HG03175 (cell line): ENCODE measurements around the gene PRSS35.
"Not testable (repeated sequence)": the region's sequence is repeated elsewhere in the genome, so short reads cannot be mapped to it uniquely, and the experiment has no call there.

ENCODE experiments used
- ATAC-seq: cut with Tn5 transposase; IDR thresholded peaks from one replicate; pipeline ENCODE4 v1.9.1; 2021; ENCODE audit warnings: mild to moderate bottlenecking, moderate library complexity; ENCODE audit not compliant: unreplicated experiment

PRSS35 gene, protein sequence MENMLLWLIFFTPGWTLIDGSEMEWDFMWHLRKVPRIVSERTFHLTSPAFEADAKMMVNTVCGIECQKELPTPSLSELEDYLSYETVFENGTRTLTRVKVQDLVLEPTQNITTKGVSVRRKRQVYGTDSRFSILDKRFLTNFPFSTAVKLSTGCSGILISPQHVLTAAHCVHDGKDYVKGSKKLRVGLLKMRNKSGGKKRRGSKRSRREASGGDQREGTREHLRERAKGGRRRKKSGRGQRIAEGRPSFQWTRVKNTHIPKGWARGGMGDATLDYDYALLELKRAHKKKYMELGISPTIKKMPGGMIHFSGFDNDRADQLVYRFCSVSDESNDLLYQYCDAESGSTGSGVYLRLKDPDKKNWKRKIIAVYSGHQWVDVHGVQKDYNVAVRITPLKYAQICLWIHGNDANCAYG

DNA sequence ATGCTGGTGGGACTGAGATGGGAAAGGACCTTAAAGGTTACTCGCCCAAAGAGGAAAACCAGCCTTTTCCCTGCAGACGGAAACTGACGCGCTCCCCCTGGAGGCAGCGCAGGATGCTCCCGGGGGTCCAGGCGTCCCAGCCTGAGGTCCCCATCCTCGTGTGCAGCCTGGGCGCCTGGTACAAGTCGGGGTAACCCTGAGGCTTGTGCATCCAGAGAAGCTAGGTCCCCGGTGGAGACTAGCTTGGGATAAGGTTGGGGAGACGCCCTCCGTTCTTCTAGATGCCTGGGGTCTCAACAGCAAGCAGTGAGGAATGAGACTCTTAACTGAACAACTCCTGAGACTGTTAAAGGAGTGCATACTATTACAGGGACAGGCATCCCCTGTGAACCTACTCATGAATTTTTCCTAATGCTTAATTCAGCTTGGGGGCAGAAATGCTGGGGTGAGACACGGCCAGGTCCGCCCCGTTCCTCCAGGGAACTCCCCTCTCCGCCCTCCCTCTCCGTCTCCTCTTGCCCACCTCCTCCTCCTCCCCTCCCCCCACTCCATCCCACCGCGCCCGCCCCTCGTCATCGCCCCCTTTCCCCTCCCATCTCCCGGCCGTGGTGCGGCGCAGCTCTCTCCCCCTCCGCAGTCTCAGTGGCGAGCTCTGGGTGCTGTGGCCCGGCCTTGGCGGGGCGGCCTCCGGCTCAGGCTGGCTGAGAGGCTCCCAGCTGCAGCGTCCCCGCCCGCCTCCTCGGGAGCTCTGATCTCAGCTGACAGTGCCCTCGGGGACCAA is at the start of gene PRSS35:
TSS of gene PRSS35 (plus strand) at position 634 of the 781 bp plus-strand sequence. CDS start 10,908 bp downstream, outside the sequence.
- ATAC-seq: no peak

DNA sequence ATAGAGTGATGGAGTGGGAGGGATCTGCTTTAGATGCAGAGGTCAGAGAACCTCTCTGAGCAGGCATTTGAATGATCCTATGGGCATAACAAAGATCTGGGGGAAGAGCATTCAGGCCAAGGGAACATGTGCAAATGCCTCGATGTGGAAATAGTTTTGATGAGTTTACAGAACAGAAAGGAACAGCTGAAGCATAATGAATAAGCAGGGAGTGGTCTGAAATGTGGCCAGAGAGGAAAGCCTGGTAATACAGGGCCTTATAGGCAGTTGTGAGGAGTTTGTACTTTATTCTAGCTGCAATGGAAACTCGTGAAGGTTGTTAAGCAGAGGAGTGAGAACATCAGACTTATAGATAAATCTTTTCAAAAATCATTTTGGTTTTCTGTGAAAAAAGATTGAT is 48.4 kb upstream of the PRSS35 start:
- ATAC-seq: no peak

DNA sequence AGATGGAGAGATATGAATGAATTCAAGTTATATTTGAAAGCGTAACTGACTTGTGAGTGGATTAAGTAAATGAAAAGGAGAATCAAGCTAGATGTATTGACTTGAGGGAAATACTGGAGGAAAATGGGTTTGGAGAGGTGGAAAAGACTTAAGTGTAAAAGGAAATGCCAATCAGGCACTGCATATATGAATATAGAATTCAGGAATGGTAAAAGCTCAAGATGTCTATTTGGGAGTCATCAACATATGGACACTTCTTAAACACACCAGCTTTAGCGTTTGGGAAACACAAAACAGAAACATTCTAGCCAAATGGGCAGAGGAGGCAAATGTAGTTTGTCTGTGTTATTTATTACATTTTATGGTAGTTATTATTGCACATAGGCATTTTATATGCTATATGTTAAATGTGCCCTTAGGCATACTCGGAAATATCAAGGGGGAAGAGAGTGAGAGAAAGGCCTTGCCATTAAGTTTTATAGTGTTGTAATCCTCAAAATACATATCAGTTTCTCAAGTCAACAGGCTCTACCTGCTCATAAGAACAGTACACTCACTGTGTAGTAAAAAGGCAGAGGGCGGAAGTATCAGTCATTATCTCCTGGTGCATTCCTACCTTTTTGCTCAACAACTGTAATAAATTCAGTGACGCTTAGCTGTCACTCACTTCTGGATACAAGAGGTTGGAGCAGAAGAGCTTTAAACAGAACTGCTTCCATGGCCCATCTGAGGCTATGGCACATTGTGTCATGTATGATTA is 47.8 kb upstream of the PRSS35 start:
- ATAC-seq: no peak

DNA sequence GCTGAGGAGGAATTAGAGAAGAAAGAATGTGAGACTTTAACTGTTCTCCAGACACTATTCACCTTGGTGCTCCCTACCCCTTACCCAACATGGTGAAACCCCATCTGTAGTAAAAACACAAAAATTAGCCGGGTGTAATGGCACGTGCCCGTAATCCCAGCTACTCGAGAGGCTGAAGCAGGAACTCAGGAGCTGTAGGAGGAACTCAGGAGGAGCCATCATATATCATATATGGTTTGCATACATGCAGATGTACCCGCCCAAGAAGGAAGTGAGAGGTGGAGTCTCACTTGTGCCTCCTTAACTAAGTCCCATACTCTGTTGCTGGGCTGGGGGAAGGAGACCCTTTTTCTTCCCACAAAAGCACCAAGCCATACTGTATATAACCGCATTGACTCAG is 46.0 kb upstream of the PRSS35 start:
- ATAC-seq: no peak

DNA sequence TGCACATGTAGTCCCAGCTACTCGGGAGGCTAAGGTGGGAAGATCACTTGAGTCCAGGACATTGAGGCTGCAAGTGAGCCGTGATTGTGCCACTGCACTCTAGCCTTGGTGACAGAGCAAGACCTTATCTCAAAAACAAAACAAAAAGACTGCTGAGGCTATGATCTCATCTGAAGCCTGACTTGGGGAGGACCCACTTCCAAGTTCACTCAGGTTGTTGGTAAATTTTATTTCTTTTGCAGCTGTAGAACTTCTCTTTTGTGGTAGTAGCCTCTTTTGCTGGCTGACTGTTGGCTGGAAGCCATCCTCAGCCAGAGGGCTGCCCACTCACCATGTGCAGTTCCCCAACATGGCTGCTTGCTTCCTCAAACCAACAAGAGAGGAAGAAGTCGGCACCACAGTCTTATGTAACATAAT is 44.7 kb upstream of the PRSS35 start:
- ATAC-seq: no peak

DNA sequence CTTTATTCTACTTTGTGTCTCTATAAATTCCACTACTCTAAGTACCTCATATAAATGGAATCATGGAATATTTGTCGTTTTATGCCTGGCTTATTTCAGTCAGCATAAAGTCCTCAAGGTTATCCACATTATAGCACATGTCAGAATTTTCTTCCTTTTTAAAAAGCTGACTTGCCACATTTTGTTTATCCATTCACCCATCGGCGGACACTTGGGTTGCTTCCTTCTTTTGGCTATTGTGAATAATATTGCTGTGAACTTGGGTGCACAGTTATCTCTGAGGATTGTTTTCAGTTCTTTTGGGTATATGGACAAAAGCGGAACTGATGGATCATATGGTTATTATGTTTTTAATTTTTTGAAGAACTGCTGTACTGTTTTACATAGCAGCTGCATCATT is 42.3 kb upstream of the PRSS35 start:
- ATAC-seq: no peak

DNA sequence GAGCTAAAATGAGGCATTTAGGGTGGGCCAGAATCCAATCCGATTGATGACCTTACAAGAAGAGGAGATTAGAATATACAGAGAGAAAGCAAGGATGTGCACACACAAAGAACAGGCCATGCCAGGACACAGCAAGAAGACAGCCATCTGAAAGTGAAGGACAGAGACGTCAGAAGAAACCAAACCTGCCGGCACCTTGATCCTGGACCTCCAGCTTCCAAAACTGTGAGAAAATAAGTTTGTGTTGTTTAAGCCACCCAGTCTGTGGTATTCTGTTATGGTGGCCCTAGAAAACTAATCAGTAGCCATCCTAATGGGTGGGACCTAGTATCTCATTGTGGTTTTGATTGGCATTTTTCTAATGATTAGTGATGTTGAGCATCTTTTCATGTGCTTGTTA is 41.7 kb upstream of the PRSS35 start:
- ATAC-seq: no peak

DNA sequence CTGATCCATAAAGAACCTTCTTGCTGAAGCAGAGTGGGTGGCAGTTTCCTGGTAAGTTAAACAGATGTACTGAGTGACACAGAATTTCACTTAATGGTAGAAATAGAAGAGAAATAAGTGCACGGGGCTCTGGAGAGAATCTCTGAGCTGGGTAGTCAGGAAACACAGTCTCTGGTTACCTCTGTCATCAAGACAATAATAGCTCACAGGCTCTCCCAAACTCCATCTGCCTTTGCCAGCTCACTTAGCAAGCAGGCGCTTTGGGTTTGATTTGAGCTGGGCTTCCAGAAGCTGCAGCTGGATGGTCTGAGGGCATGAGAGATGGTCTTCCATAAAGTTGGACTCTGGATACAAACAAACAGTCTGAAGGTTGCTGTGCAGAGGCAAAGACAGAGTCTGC is 39.6 kb upstream of the PRSS35 start:
- no peak for ATAC-seq

DNA sequence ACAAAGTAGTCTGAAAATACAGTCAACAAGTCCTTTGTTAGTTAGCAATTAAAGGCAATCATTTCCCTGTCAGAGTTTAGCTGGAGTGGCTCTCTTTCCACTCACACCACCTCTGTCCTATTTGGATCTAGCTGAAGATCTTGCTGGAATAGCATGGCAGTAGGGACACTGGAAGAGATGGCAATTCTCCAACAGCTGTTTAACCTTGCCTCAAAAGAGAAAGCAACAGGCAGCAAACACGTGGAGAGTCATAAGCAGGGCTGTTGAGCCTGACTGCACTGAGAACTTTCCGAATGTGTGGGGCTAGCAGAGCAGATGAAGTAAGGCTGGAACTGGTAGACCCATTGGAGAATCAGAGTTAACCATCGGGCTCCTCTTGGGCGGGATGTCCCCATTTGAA is 38.0 kb upstream of the PRSS35 start:
- ATAC-seq: no peak

DNA sequence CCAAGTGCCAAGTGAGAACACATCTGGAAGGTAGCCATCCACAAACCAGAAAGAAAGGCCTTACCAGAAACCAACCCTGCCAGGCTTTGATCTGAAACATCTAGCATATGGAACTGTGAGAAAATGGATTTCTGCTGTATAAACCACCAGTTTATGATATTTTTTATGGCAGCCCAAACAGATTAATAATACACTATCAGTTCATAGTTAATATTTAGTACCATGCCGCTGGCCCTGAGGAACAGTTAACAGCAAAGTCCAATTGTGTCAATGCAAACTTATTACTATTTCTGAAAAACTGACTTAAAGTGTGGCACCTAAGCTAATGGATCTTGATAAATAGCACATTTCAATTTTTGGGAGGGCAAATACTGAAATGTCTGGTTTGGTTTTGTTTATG is 35.4 kb upstream of the PRSS35 start:
- ATAC-seq: no peak

DNA sequence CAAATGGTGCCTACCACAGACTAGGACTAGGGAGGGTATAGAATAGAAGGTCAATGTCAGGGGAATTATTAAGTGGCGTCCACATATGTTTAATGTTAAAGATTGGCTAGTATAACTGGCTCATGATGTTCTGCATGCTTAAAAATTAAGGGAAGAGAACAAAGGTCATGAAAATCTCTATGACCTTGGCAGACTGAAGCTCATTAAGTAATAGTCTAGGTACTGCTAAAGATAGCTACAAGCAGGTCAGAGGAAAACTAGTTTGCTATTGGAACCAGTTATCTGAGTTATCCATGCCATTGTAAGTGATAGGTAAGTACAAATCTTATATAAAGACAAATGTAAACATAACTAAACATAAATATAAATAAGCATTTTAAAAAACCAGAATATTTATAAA is 32.9 kb upstream of the PRSS35 start:
- ATAC-seq: no peak

DNA sequence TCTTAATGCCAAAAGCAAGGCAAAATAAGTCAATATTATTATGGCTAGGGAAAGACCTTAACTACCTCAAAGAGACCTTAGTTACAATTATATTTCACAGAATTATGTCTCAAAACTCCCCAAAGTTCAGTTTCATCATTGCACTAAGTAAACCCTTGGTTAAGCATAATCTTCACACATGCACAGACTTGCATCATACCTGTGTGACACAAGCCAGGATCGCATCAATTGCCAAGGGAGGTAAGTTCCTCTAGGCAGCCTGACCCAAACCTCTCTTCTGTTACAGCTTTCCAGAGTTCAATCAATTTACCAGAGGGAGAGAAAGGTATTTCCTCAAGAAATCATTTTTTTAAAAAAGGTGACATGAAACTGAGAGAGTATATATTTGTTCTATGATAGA is 31.9 kb upstream of the PRSS35 start:
- ATAC-seq: no peak

DNA sequence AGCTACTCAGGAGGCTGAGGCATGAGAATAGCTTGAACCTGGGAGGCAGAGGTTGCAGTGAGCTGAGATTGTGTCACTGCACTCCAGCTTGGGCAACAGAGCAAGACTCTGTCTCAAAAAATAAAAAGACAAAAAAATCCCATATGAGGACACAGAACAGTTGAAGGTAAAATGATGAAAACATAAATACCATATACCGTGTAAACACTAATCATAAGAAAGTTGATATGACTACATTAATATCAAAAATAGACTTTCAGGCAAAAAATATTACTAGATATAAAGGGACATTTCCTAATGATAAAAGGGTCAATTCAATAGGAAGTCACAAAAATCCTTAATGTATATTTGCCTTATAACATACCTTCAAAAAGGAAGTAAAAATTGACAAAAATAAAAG is 30.4 kb upstream of the PRSS35 start:
- not testable (repeated sequence) for ATAC-seq

DNA sequence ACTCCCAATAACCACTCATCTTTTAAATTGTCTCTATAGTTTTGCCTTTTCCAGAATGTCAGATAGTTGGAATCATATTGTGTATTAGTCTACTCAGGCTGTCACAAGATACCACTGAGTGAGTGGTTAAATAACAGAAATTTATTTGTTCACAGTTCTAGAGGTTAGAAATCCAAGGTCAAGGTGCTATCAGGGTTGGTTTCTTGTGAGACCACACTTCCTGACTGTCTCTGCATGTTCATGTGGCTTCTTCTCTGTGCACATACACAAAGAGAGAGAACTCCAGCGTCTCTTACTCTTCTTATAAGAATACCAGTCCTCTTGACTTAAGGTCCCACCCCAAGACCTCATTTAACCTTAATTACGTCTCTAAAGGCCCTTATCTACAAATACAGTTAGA is 23.9 kb upstream of the PRSS35 start:
- no peak for ATAC-seq

DNA sequence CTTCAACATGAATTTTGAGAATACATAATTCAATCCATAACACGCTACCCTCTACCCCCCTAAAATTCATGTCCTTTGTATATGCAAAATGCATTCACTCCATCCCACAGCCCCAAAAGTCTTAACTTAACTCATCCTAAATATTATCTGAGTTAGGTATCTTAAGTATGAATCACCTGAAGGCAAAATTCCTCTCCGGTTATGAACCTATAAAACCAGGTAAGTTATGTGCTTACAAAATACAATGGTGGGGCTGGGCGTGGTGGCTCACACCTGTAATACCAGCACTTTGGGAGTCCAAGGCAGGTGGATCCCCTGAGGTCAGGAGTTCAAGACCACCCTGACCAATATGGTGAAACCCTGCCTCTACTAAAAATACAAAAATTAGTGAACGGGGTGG is 23.5 kb upstream of the PRSS35 start:
- ATAC-seq: no peak

DNA sequence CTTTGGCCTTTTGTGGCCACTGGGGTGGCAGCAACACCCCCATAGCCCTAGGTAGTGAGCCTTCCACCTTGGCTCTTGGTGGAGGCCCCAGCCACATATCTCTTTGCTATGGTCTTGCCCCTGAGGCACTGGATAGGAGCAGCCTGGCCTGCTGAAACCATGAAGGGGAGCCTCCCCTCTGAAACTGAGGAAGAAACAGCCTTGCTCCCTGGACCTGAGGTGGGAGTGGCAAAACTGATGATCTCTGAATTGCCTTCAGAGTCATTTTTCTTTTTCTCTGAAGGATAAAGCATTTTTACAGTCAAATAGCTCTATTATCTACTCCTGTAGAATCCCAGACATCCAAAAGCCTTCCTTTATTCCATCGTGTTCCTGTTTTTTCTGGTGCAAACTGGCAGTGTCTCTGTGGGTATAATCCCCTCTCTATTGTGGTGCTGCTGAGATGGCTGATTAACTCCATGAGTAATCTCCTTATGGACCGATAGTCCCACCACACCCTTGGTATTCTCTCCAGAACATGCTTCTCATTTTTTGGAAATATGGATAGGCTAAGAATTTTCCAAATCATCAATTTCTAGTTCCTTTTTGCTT is 22.0 kb upstream of the PRSS35 start:
- ATAC-seq: no peak

DNA sequence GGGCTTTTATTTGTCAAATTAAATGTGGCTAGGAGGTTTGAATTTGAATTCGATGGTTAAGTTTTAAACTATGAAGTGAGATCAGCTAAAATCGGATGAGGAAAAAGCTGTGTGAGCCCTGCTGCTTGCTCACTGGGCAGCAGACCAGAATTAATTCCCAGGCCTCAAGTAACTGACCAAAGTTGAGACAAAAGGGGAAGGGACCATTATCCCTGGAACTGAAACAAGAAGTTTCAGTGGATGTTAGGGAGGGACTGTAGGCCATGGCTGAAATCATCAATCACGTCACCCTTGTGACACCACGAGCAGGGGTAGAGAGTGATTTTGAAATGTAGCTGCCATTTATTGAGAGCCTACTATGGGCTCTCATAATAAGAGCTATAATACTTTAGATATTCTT is 7.0 kb upstream of the PRSS35 start:
- no peak for ATAC-seq

DNA sequence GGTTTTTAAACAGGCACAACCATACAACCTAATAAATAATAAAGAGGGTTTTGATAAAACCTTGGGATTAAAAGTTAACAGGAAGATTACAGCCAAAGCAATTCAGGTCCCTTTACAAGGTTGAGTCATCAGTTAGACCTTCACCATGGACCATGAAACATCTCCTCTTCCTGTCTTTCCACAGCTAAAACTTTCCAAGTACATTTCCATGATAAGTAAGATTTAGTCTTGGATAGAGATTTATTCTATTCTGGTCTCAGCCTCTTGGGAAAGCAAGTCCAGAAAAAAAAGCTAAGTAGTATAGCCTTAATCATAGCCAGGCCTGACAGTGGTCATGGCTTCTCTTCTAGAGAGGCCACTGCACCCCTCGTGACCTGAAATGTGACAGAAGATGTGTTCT is 2.9 kb upstream of the PRSS35 start:
- ATAC-seq: no peak

DNA sequence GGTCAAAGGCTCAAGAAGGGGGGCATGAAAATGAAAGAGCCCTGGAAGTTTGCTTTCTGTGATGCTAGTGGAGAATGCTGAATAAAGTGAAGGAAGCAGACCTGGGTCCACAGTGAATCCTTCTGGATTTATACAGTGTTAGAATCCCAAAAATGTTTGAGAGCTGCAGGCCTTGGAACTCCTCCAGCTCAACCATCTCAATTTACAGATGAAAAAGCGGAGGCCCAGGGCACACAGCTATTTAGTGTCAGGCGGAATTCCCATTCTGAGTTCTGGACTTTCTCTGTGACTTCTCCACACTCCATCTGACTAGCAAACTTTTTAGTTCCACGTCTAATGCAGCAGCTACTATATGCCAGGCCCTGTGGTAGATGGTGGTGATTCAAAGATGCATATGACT is 1.5 kb upstream of the PRSS35 start:
- no peak for ATAC-seq

DNA sequence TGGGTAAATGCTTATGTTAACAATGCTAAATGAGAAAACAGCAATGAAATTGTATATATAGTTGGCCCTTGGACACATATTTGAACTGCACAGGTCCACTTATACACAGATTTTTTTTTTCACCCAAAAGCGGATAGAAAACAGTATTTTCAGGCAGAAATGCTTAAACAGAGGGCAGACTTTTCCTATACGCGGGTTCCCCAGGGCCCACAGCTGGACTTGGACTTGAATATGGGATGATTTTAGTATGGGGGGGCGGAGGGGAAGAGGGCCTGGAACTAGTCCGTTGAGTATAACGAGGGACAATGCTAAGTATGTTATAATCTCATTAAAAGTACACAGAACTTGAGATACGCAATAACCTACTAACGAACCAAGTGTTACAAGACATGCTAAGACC is 1.1 kb upstream of the PRSS35 start:
- ATAC-seq: no peak

DNA sequence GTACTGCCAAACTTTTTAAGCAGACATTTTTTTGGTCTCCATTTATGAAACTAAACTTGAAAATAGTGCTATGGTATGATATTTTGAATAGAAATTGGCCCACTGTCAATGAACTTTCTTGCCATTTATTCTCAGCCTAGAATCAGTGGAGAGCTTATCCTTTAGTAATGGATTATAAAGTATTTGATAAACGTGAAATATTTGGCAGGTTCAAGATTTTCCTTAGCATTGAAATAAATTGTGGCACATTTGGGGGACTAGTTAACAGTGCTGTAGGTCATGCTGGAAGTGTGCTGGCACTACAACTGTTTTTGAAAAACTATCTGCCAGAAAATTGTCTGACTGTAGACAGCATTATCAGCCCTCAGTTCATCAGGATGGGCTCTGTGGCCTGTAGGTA is 2.1 kb downstream of the PRSS35 start:
- no peak for ATAC-seq
